HepG2 (cell line): ENCODE measurements around the gene MBD3L3. TPM values are rescaled to one million over a fixed set of nuclear protein-coding genes. Genes with fewer than 3 reads are reported as not detected.
A peak's percentile ranks its signal among the peaks of the same experiment; 100 is the strongest.

ENCODE experiments used
- BRD4 ChIP-seq: sonication (generic); formaldehyde crosslinking; IDR thresholded peaks from 2 replicates; pipeline ENCODE4 v1.4.0; 2020; ENCODE audit warnings: missing genetic modification reagents
- CBX5 ChIP-seq: sonication (generic); formaldehyde crosslinking; IDR thresholded peaks from 2 replicates; pipeline ENCODE4 v1.4.0; 2020; ENCODE audit warnings: missing genetic modification reagents, borderline replicate concordance
- GABPA ChIP-seq, 2 experiments: IDR thresholded peaks; 2 replicates each; pipeline ENCODE4 v1.6.1; 2011 to 2016; ENCODE audit warnings: low read depth in 2 of 2, low read length in 1 of 2, missing biosample characterization in 1 of 2, missing genetic modification characterization in 1 of 2
- ISX ChIP-seq: sonication (generic); formaldehyde crosslinking; conservative IDR thresholded peaks from 2 replicates; pipeline ENCODE4 v1.5.0; 2020; ENCODE audit warnings: missing genetic modification reagents
- KDM1A ChIP-seq: IDR thresholded peaks from 2 replicates; pipeline ENCODE4 v1.6.1; 2016; ENCODE audit warnings: missing compliant biosample characterization
- NAIF1 ChIP-seq: sonication (generic); formaldehyde crosslinking; IDR thresholded peaks from 2 replicates; pipeline ENCODE4 v1.5.0; 2020; ENCODE audit warnings: mild to moderate bottlenecking, missing genetic modification reagents, borderline replicate concordance
- NR2F6 ChIP-seq, 2 experiments: IDR thresholded peaks; 2 replicates each; pipeline ENCODE4 v1.6.1; 2016; ENCODE audit warnings: antibody characterized with exemption in 1 of 2, mild to moderate bottlenecking in 1 of 2
- RFX5 ChIP-seq: IDR thresholded peaks from 2 replicates; pipeline ENCODE4 v1.6.1; 2011; ENCODE audit warnings: low read depth, low read length, improper control_type of control experiment
- ZNF230 ChIP-seq: sonication (generic); formaldehyde crosslinking; IDR thresholded peaks from 2 replicates; pipeline ENCODE4 v1.4.0; 2020; ENCODE audit warnings: mild to moderate bottlenecking, missing genetic modification reagents
- ZNF296 ChIP-seq: sonication (generic); formaldehyde crosslinking; conservative IDR thresholded peaks from 2 replicates; pipeline ENCODE4 v1.5.0; 2020; ENCODE audit warnings: mild to moderate bottlenecking, missing genetic modification reagents
- ZNF510 ChIP-seq: sonication (generic); formaldehyde crosslinking; IDR thresholded peaks from 2 replicates; pipeline ENCODE4 v1.4.0; 2020; ENCODE audit warnings: low read depth, mild to moderate bottlenecking, missing genetic modification reagents
- polyA plus RNA-seq, 8 experiments: library from polyadenylated mRNA; depleted of rRNA in 3 of 8; stranded (reverse) in 7 of 8; unstranded in 1 of 8; fragments of >200 nt; fragmentation: Illumina TruSeq in 4 of 8; extraction: Trizol in 4 of 8; gene quantifications; 2 replicates each; pipeline versions ENCODE4 v1.2.1 to v1.2.3, GENCODE V29; 2011 to 2016; ENCODE audit warnings: low read depth in 4 of 8, missing spikeins in 1 of 8, mixed read lengths in 1 of 8; ENCODE audit not compliant: insufficient read depth in 1 of 8
- total RNA-seq, 5 experiments: library from RNA; depleted of rRNA; stranded (reverse); fragments of >200 nt; fragmentation: Illumina TruSeq; extraction: Trizol; gene quantifications; 2 replicates each; pipeline ENCODE4 v1.2.3, GENCODE V29; 2016; ENCODE audit warnings: low read depth in 1 of 5
- TF ChIP-seq, protein P1 (sequence below): IDR thresholded peaks from 2 replicates; pipeline ENCODE4 v1.6.1; 2012; ENCODE audit warnings: low read length, improper control_type of control experiment
- TF ChIP-seq, protein P2 (sequence below): sonication (generic); formaldehyde crosslinking; IDR thresholded peaks from 2 replicates; pipeline ENCODE4 v1.8.0; 2023; ENCODE audit warnings: mild to moderate bottlenecking, missing genetic modification reagents
- TF ChIP-seq, protein P3 (sequence below), 2 experiments: sonication (generic) in 1 of 2; formaldehyde crosslinking in 1 of 2; IDR thresholded peaks; 2 replicates each; pipeline versions ENCODE4 v1.4.0 to v1.6.1; 2016 to 2020; ENCODE audit warnings: borderline replicate concordance in 1 of 2, low read depth in 1 of 2, mild to moderate bottlenecking in 1 of 2, missing genetic modification reagents in 1 of 2
- TF ChIP-seq, protein P4 (sequence below): sonication (generic); formaldehyde crosslinking; IDR thresholded peaks from 2 replicates; pipeline ENCODE4 v1.8.0; 2022; ENCODE audit warnings: missing genetic modification reagents, mild to moderate bottlenecking, moderate library complexity, borderline replicate concordance

The MBD3L3 gene
- total and polyA plus RNA-seq, 2 of the 13 experiments (the other 11 are each of a cell fraction or from before 2014, with no cell fraction given): not detected

DNA sequence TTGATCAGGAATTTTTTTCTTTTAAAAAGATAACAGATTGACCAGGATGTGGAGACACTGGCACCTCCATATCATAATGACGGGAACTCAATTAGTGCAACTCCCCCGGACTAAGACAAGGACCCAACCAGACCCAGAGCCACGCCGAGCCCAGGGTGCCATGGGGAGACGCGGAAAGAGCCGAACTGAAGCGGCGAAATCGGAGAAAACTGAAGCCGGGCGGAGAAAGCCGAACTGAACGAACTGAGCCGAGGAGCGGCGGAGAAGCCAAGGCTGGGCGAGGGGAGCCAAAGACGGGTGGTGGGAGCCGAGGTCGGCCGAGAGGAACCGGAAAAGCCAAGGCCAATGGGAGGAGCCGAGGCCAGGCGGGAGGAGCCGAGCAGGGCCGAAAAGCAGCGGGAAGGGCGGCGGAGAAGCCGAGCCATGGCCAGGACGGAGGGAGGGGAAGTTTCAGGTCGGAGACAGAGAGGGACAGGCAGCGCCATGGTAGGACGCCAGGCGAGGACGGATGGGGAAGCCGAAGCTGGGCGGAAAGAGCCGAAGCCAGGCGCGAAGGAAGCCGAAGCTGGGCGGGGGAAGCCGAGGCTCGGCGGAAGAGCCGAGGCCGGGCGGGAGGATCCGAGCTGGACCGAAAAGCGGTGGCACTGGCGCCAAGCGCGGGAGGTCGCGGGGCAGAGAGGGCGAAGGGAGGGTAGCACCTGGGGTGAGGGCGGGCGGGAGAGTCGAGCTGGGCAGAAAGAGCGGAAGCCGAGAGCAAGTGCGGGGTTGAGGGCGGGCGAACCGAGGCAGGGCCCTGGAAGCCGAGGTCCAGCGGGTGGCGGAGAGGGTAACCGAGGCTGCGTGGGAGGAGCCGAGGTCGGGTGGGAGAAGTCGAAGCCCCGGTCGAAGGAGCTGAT lies 40.5 kb upstream of the MBD3L3 start (continued):
- TF ChIP-seq, protein P1, sequence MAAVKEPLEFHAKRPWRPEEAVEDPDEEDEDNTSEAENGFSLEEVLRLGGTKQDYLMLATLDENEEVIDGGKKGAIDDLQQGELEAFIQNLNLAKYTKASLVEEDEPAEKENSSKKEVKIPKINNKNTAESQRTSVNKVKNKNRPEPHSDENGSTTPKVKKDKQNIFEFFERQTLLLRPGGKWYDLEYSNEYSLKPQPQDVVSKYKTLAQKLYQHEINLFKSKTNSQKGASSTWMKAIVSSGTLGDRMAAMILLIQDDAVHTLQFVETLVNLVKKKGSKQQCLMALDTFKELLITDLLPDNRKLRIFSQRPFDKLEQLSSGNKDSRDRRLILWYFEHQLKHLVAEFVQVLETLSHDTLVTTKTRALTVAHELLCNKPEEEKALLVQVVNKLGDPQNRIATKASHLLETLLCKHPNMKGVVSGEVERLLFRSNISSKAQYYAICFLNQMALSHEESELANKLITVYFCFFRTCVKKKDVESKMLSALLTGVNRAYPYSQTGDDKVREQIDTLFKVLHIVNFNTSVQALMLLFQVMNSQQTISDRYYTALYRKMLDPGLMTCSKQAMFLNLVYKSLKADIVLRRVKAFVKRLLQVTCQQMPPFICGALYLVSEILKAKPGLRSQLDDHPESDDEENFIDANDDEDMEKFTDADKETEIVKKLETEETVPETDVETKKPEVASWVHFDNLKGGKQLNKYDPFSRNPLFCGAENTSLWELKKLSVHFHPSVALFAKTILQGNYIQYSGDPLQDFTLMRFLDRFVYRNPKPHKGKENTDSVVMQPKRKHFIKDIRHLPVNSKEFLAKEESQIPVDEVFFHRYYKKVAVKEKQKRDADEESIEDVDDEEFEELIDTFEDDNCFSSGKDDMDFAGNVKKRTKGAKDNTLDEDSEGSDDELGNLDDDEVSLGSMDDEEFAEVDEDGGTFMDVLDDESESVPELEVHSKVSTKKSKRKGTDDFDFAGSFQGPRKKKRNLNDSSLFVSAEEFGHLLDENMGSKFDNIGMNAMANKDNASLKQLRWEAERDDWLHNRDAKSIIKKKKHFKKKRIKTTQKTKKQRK: no peak
- TF ChIP-seq NR2F6 (IDR thresholded peaks at IDR 0.05): no peak
- TF ChIP-seq NR2F6 (CRISPR knock-in tag; IDR thresholded peaks at IDR 0.05): 0 out of 2 replicates have a peak, but pooled peaks have one; percentile 10
- TF ChIP-seq, protein P2, sequence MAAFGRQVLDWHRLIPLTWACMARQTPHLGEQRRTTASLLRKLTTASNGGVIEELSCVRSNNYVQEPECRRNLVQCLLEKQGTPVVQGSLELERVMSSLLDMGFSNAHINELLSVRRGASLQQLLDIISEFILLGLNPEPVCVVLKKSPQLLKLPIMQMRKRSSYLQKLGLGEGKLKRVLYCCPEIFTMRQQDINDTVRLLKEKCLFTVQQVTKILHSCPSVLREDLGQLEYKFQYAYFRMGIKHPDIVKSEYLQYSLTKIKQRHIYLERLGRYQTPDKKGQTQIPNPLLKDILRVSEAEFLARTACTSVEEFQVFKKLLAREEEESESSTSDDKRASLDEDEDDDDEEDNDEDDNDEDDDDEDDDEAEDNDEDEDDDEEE (CRISPR knock-in tag): peak; percentile 48; the same call in 1 of the 2 replicates
- TF ChIP-seq, protein P3, sequence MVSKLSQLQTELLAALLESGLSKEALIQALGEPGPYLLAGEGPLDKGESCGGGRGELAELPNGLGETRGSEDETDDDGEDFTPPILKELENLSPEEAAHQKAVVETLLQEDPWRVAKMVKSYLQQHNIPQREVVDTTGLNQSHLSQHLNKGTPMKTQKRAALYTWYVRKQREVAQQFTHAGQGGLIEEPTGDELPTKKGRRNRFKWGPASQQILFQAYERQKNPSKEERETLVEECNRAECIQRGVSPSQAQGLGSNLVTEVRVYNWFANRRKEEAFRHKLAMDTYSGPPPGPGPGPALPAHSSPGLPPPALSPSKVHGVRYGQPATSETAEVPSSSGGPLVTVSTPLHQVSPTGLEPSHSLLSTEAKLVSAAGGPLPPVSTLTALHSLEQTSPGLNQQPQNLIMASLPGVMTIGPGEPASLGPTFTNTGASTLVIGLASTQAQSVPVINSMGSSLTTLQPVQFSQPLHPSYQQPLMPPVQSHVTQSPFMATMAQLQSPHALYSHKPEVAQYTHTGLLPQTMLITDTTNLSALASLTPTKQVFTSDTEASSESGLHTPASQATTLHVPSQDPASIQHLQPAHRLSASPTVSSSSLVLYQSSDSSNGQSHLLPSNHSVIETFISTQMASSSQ (IDR thresholded peaks at IDR 0.05; ENCODE audit: low read depth): no peak
- TF ChIP-seq, protein P3 (CRISPR knock-in tag; IDR thresholded peaks at IDR 0.05; ENCODE audit: borderline replicate concordance): 0 out of 2 replicates have a peak, but pooled peaks have one; percentile 18
- TF ChIP-seq ZNF510 (CRISPR knock-in tag): no peak
- TF ChIP-seq ISX: no peak
- TF ChIP-seq ZNF296 (CRISPR knock-in tag): no peak
- TF ChIP-seq BRD4 (CRISPR knock-in tag): peak; percentile 50; the same call in 1 of the 2 replicates
- no peak for TF ChIP-seq ZNF230 (CRISPR knock-in tag)
- TF ChIP-seq GABPA (IDR thresholded peaks at IDR 0.05; ENCODE audit: low read depth, low read length): peak; percentile 46
- TF ChIP-seq GABPA (CRISPR knock-in tag; IDR thresholded peaks at IDR 0.05; ENCODE audit: low read depth): peak; percentile 80
- TF ChIP-seq, protein P4, sequence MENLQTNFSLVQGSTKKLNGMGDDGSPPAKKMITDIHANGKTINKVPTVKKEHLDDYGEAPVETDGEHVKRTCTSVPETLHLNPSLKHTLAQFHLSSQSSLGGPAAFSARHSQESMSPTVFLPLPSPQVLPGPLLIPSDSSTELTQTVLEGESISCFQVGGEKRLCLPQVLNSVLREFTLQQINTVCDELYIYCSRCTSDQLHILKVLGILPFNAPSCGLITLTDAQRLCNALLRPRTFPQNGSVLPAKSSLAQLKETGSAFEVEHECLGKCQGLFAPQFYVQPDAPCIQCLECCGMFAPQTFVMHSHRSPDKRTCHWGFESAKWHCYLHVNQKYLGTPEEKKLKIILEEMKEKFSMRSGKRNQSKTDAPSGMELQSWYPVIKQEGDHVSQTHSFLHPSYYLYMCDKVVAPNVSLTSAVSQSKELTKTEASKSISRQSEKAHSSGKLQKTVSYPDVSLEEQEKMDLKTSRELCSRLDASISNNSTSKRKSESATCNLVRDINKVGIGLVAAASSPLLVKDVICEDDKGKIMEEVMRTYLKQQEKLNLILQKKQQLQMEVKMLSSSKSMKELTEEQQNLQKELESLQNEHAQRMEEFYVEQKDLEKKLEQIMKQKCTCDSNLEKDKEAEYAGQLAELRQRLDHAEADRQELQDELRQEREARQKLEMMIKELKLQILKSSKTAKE (CRISPR knock-in tag): no peak
- no peak for TF ChIP-seq NAIF1 (CRISPR knock-in tag)
- no peak for TF ChIP-seq KDM1A (CRISPR knock-in tag)
- TF ChIP-seq RFX5: no peak
- no peak for TF ChIP-seq CBX5 (CRISPR knock-in tag)
